Measurements from ENCODE around the gene PTPN12.

PTPN12 gene

GRCh38 chr7:77655356-77655755 is 118.3 kb downstream of the PTPN12 start:
- Histone ChIP-seq H3K9me3 (ENCODE audit: control extremely low read depth in 1 of 5, control insufficient read depth in 4 of 5, insufficient read depth in 2 of 5, low read depth in 1 of 5, low read length in 4 of 5) (no peaks in the 10 kb centered on the region), H3K27me3 (replicated peaks in 2 of 5; ENCODE audit: control insufficient read depth in 4 of 5, insufficient read depth in 5 of 5, low read length in 4 of 5) (no peaks in the 10 kb centered on the region), H3K4me3 (ENCODE audit: control insufficient read depth in 1 of 7, extremely low read depth in 1 of 7, insufficient read depth in 4 of 7, low read depth in 2 of 7, low read length in 6 of 7) (no peak overlapping the region), H3K4me1 (ENCODE audit: control extremely low read depth in 1 of 4, control insufficient read depth in 4 of 4, insufficient read depth in 4 of 4, low read length in 3 of 4) (no peaks in the 10 kb centered on the region), H3K27ac (ENCODE audit: insufficient read depth in 1 of 2, low read depth in 1 of 2, low read length in 2 of 2, poor library complexity in 1 of 2, severe bottlenecking in 2 of 2) (no peak overlapping the region), H3K36me3 (ENCODE audit: control insufficient read depth in 4 of 4, insufficient read depth in 4 of 4, low read length in 3 of 4) (peaks cover 0 to 5% (median 1%) of the 10 kb centered on the region in 4 experiments)
- POLR2A ChIA-PET: no interaction called here
- 89% methylated on average over 1 of the region's 1 CpG for WGBS (ENCODE audit: insufficient coverage)
- CTCF ChIA-PET: interaction anchor here (0.7 to 7.4 kb wide), 9 partner anchors 10 to 386 kb away, joined by 3 to 78 read pairs (median 6); no protein-coding TSS in a partner anchor
- DNase-seq: no peak

DNA sequence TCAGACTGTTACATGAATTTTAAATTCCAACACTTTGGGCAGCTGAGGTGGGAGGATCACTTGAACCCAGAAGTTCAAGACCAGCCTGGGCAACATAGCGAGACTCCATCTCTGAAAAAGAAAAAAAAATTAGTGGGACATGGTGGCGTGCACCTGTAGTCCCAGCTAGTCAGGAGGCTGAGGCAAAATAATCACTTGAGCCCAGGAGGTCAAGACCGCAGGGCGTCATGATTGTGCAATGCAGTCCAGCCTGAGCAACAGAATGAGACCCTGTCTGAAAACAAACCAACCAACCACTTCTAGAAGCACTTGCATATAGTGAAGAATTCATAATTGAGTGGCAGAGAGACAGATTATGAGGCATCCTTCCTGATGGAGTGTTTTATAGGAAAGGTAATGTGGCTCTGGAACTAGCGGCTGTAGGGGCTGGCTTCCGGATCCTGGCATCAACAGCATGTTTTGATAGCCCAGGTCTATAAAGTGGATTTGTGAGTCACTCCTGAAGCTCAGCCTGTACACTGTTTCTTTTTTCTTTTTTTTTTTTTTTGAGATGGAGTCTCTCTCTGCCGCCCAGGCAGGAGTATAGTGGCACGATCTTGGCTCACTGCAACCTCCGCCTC is 118.9 kb downstream of the PTPN12 start:
- ChIA-PET POLR2A (no interaction called here), CTCF (interaction anchor here (1.0 to 7.4 kb wide), 15 partner anchors 10 to 1270 kb away, joined by 3 to 78 read pairs (median 5); no protein-coding TSS in a partner anchor)
- H3K4me3 ChIP-seq (ENCODE audit: control insufficient read depth in 1 of 7, extremely low read depth in 1 of 7, insufficient read depth in 4 of 7, low read depth in 2 of 7, low read length in 6 of 7): no peak overlapping the region
- no peaks in the 10 kb centered on the region for H3K9me3 ChIP-seq (ENCODE audit: control extremely low read depth in 1 of 5, control insufficient read depth in 4 of 5, insufficient read depth in 2 of 5, low read depth in 1 of 5, low read length in 4 of 5)
- peaks cover 0 to 5% (median 1%) of the 10 kb centered on the region in 4 experiments for H3K36me3 ChIP-seq (ENCODE audit: control insufficient read depth in 4 of 4, insufficient read depth in 4 of 4, low read length in 3 of 4)
- H3K4me1 ChIP-seq (ENCODE audit: control extremely low read depth in 1 of 4, control insufficient read depth in 4 of 4, insufficient read depth in 4 of 4, low read length in 3 of 4): no peaks in the 10 kb centered on the region
- no peaks in the 10 kb centered on the region for H3K27me3 ChIP-seq (replicated peaks in 2 of 5; ENCODE audit: control insufficient read depth in 4 of 5, insufficient read depth in 5 of 5, low read length in 4 of 5)
- WGBS (ENCODE audit: insufficient coverage): 96% methylated on average over 4 of the region's 9 CpGs
- no peak for DNase-seq
- no peak overlapping the region for H3K27ac ChIP-seq (ENCODE audit: insufficient read depth in 1 of 2, low read depth in 1 of 2, low read length in 2 of 2, poor library complexity in 1 of 2, severe bottlenecking in 2 of 2)

GRCh38 chr7:77657427-77658224 is 120.5 kb downstream of the PTPN12 start:
- Histone ChIP-seq H3K4me3 (ENCODE audit: control insufficient read depth in 1 of 7, extremely low read depth in 1 of 7, insufficient read depth in 4 of 7, low read depth in 2 of 7, low read length in 6 of 7) (no peak overlapping the region), H3K36me3 (ENCODE audit: control insufficient read depth in 4 of 4, insufficient read depth in 4 of 4, low read length in 3 of 4) (peaks cover 0 to 5% (median 1%) of the 10 kb centered on the region in 4 experiments), H3K9me3 (ENCODE audit: control extremely low read depth in 1 of 5, control insufficient read depth in 4 of 5, insufficient read depth in 2 of 5, low read depth in 1 of 5, low read length in 4 of 5) (no peaks in the 10 kb centered on the region), H3K27me3 (replicated peaks in 2 of 5; ENCODE audit: control insufficient read depth in 4 of 5, insufficient read depth in 5 of 5, low read length in 4 of 5) (no peaks in the 10 kb centered on the region), H3K27ac (ENCODE audit: insufficient read depth in 1 of 2, low read depth in 1 of 2, low read length in 2 of 2, poor library complexity in 1 of 2, severe bottlenecking in 2 of 2) (no peak overlapping the region), H3K4me1 (ENCODE audit: control extremely low read depth in 1 of 4, control insufficient read depth in 4 of 4, insufficient read depth in 4 of 4, low read length in 3 of 4) (no peaks in the 10 kb centered on the region)
- ChIA-PET CTCF (interaction anchor here (0.7 to 7.4 kb wide), 24 partner anchors 7 to 1269 kb away, joined by 3 to 78 read pairs (median 4); partner anchors contain the start of gene RSBN1L), POLR2A (no interaction called here)
- peak; percentile 64 to 75 (median 70) for DNase-seq
- no CpG with 5 or more reads among the region's 1 CpG for WGBS (ENCODE audit: insufficient coverage)

GRCh38 chr7:77658928-77659327 is 121.8 kb downstream of the PTPN12 start:
- H3K4me3 ChIP-seq (ENCODE audit: control insufficient read depth in 1 of 7, extremely low read depth in 1 of 7, insufficient read depth in 4 of 7, low read depth in 2 of 7, low read length in 6 of 7): no peak overlapping the region
- no peaks in the 10 kb centered on the region for H3K4me1 ChIP-seq (ENCODE audit: control extremely low read depth in 1 of 4, control insufficient read depth in 4 of 4, insufficient read depth in 4 of 4, low read length in 3 of 4)
- H3K9me3 ChIP-seq (ENCODE audit: control extremely low read depth in 1 of 5, control insufficient read depth in 4 of 5, insufficient read depth in 2 of 5, low read depth in 1 of 5, low read length in 4 of 5): no peaks in the 10 kb centered on the region
- CTCF ChIA-PET: interaction anchor here (1.0 to 7.4 kb wide), 17 partner anchors 9 to 282 kb away, joined by 3 to 78 read pairs (median 6); partner anchors contain the start of gene RSBN1L
- peaks cover 0 to 5% (median 0%) of the 10 kb centered on the region in 4 experiments for H3K36me3 ChIP-seq (ENCODE audit: control insufficient read depth in 4 of 4, insufficient read depth in 4 of 4, low read length in 3 of 4)
- no peak for DNase-seq
- POLR2A ChIA-PET: no interaction called here
- H3K27me3 ChIP-seq (replicated peaks in 2 of 5; ENCODE audit: control insufficient read depth in 4 of 5, insufficient read depth in 5 of 5, low read length in 4 of 5): no peaks in the 10 kb centered on the region
- WGBS (ENCODE audit: insufficient coverage): 94% methylated on average over 5 of the region's 5 CpGs
- H3K27ac ChIP-seq (ENCODE audit: insufficient read depth in 1 of 2, low read depth in 1 of 2, low read length in 2 of 2, poor library complexity in 1 of 2, severe bottlenecking in 2 of 2): no peak overlapping the region

- no peaks in the 10 kb centered on the region for H3K9me3 ChIP-seq (ENCODE audit: control extremely low read depth in 1 of 5, control insufficient read depth in 4 of 5, insufficient read depth in 2 of 5, low read depth in 1 of 5, low read length in 4 of 5)
- WGBS (ENCODE audit: insufficient coverage): 92% methylated on average over 5 of the region's 5 CpGs
- no peak overlapping the region for H3K4me3 ChIP-seq (ENCODE audit: control insufficient read depth in 1 of 7, extremely low read depth in 1 of 7, insufficient read depth in 4 of 7, low read depth in 2 of 7, low read length in 6 of 7)
- no peak for DNase-seq
- peaks cover 0 to 2% (median 0%) of the 10 kb centered on the region in 4 experiments for H3K36me3 ChIP-seq (ENCODE audit: control insufficient read depth in 4 of 4, insufficient read depth in 4 of 4, low read length in 3 of 4)
- H3K27ac ChIP-seq (ENCODE audit: insufficient read depth in 1 of 2, low read depth in 1 of 2, low read length in 2 of 2, poor library complexity in 1 of 2, severe bottlenecking in 2 of 2): no peak overlapping the region
- ChIA-PET CTCF (interaction anchor here (1.1 to 6.5 kb wide), 3 partner anchors 10 to 93 kb away, joined by 3 to 69 read pairs (median 8); no protein-coding TSS in a partner anchor), POLR2A (no interaction called here)
- no peaks in the 10 kb centered on the region for H3K27me3 ChIP-seq (replicated peaks in 2 of 5; ENCODE audit: control insufficient read depth in 4 of 5, insufficient read depth in 5 of 5, low read length in 4 of 5)
- no peaks in the 10 kb centered on the region for H3K4me1 ChIP-seq (ENCODE audit: control extremely low read depth in 1 of 4, control insufficient read depth in 4 of 4, insufficient read depth in 4 of 4, low read length in 3 of 4)
Observed at GRCh38 chr7:77661816-77662215, 124.7 kb downstream of the PTPN12 start.

DNA sequence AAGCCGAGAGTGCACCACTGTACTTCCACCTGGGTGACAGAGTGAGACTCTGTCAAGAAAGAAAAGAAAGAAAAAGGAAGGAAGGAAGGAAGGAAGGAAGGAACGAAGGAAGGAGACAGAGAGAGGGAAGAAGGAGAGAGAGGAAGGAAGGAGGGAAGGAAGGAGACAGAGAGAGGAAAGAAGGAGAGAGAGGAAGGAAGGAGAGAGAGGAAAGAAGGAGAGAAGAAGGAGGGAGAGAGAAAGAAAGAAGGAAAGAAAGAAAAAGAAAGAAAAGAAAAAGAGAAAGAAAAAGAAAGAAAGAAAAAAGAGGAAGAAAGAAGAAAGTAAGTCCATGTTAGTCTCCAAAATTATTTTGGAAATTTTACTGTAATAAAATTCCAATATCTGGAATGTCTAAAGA is 125.8 kb downstream of the PTPN12 start:
- Histone ChIP-seq H3K4me1 (ENCODE audit: control extremely low read depth in 1 of 4, control insufficient read depth in 4 of 4, insufficient read depth in 4 of 4, low read length in 3 of 4) (no peaks in the 10 kb centered on the region), H3K9me3 (ENCODE audit: control extremely low read depth in 1 of 5, control insufficient read depth in 4 of 5, insufficient read depth in 2 of 5, low read depth in 1 of 5, low read length in 4 of 5) (no peaks in the 10 kb centered on the region), H3K27me3 (replicated peaks in 2 of 5; ENCODE audit: control insufficient read depth in 4 of 5, insufficient read depth in 5 of 5, low read length in 4 of 5) (no peaks in the 10 kb centered on the region), H3K4me3 (ENCODE audit: control insufficient read depth in 1 of 7, extremely low read depth in 1 of 7, insufficient read depth in 4 of 7, low read depth in 2 of 7, low read length in 6 of 7) (no peak overlapping the region), H3K27ac (ENCODE audit: insufficient read depth in 1 of 2, low read depth in 1 of 2, low read length in 2 of 2, poor library complexity in 1 of 2, severe bottlenecking in 2 of 2) (no peak overlapping the region), H3K36me3 (ENCODE audit: control insufficient read depth in 4 of 4, insufficient read depth in 4 of 4, low read length in 3 of 4) (no peaks in the 10 kb centered on the region)
- ChIA-PET CTCF (interaction anchor here (1.2 to 2.1 kb wide), 2 partner anchors 11 to 97 kb away, joined by 3 to 9 read pairs; no protein-coding TSS in a partner anchor), POLR2A (no interaction called here)
- 93% methylated on average over 2 of the region's 2 CpGs for WGBS (ENCODE audit: insufficient coverage)
- DNase-seq: no peak

GRCh38 chr7:77664715-77665114 is 127.6 kb downstream of the PTPN12 start:
- H3K27ac ChIP-seq (ENCODE audit: insufficient read depth in 1 of 2, low read depth in 1 of 2, low read length in 2 of 2, poor library complexity in 1 of 2, severe bottlenecking in 2 of 2): no peak overlapping the region
- no peaks in the 10 kb centered on the region for H3K4me1 ChIP-seq (ENCODE audit: control extremely low read depth in 1 of 4, control insufficient read depth in 4 of 4, insufficient read depth in 4 of 4, low read length in 3 of 4)
- H3K9me3 ChIP-seq (ENCODE audit: control extremely low read depth in 1 of 5, control insufficient read depth in 4 of 5, insufficient read depth in 2 of 5, low read depth in 1 of 5, low read length in 4 of 5): no peaks in the 10 kb centered on the region
- H3K4me3 ChIP-seq (ENCODE audit: control insufficient read depth in 1 of 7, extremely low read depth in 1 of 7, insufficient read depth in 4 of 7, low read depth in 2 of 7, low read length in 6 of 7): no peak overlapping the region
- no peak for DNase-seq
- ChIA-PET POLR2A (no interaction called here), CTCF (interaction anchor here (1.0 to 2.1 kb wide), 6 partner anchors 9 to 95 kb away, joined by 3 to 9 read pairs (median 4); no protein-coding TSS in a partner anchor)
- H3K27me3 ChIP-seq (replicated peaks in 2 of 5; ENCODE audit: control insufficient read depth in 4 of 5, insufficient read depth in 5 of 5, low read length in 4 of 5): no peaks in the 10 kb centered on the region
- no peaks in the 10 kb centered on the region for H3K36me3 ChIP-seq (ENCODE audit: control insufficient read depth in 4 of 4, insufficient read depth in 4 of 4, low read length in 3 of 4)

Measured in common myeloid progenitor, CD34-positive (primary cell).